ENCODE results near the gene PKN2. TPM values are rescaled to one million over a fixed set of nuclear protein-coding genes. Genes with fewer than 3 reads are reported as not detected.
"Not testable (repeated sequence)": the region's sequence is repeated elsewhere in the genome, so short reads cannot be mapped to it uniquely, and the experiment has no call there.

The PKN2 gene
- total RNA-seq, 1 donor from 2014 or later = 32.7 TPM

GRCh38 chr1:88847643-88848042, 163.6 kb downstream of the PKN2 start:
- DNase-seq (no peak), ATAC-seq (no peak)
- intact Hi-C loops (cut with micrococcal nuclease) = no loop called here

GRCh38 chr1:88851303-88852063, 167.4 kb downstream of the PKN2 start:
- ATAC-seq = no peak
- intact Hi-C loops (cut with micrococcal nuclease) = no loop called here

DNA sequence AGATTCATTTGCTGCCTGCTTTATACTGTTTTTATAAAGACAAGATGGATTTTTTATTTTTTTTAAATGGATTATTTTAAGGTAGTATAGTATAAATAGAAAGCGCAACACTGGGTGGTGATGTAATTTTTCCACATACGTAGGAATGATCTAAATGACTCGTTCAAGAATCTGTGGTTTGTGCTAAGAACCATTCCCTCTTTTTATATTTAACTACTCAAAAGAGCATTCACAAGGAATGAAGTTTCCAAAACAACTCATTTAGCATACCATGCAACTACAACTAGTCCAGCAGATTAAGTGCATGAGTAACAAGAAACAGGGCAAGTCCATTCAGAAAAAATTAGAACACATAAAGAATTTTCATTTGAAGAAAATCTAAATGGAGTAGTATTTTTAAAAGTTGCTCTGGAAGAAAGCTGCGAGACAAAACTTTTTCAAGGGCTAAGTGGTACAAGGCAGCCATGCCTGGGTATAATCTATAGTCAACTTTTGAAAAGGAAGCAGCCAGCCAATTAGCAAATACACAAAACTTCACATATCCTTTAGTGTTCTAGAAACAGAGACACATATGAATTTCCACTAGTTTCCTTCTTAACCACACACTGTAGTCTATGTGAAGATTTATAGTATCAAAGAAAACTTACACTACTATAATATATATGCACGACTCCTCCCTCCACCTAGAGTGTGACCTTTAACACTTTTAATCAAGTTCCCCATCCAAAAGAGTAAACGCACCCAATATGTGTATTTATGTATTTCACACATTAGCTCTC, 183.9 kb downstream of the PKN2 start:
- ATAC-seq = no peak
- intact Hi-C loops (cut with micrococcal nuclease) = no loop called here

More at GRCh38 chr1:88851303-88852063, 167.4 kb downstream of the PKN2 start:
- DNase-seq = no peak

GRCh38 chr1:88869644-88870043, 185.6 kb downstream of the PKN2 start:
- DNase-seq, ATAC-seq: not testable (repeated sequence)
- intact Hi-C loops (cut with micrococcal nuclease) = loop anchor here (10.0 kb wide), 1 partner anchor 215 kb away; no protein-coding TSS in a partner anchor

More for the DNA sequence above, 183.9 kb downstream of the PKN2 start:
- no peak for DNase-seq

- intact Hi-C loops (cut with micrococcal nuclease) = loop anchor here (10.0 kb wide), 1 partner anchor 219 kb away; no protein-coding TSS in a partner anchor
- DNase-seq (no peak), ATAC-seq (peak; percentile 26)
These were observed 189.8 kb downstream of the PKN2 start for GRCh38 chr1:88873737-88874349.

GRCh38 chr1:88875595-88875994, 191.5 kb downstream of the PKN2 start:
- no peak for DNase-seq
- ATAC-seq = no peak
- intact Hi-C loops (cut with micrococcal nuclease) = loop anchor here (10.0 kb wide), 1 partner anchor 221 kb away; no protein-coding TSS in a partner anchor

- intact Hi-C loops (cut with micrococcal nuclease) = loop anchor here (10.0 kb wide), 1 partner anchor 222 kb away; no protein-coding TSS in a partner anchor
These were observed 192.7 kb downstream of the PKN2 start for GRCh38 chr1:88876573-88877365.

DNA sequence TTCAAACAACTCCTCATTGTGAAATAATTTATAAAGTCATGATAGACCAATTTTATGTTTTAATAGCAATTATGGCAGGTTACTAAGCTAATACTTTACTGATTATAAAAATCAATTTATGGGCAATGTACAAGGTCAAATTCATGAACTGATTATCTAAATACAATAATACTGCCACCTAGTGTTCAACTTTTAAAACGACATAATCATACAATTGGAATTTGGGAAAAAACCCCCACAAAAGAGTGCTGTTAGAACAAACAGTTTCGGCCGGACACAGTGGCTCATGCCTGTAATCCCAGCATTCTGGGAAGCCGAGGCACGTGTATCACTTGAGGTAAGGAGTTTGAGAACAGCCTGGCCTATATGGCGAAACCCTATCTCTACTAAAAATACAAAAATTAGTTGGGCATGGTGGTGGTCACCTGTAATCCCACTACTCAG, 193.3 kb downstream of the PKN2 start:
- DNase-seq = no peak
- ATAC-seq = peak; percentile 19
- intact Hi-C loops (cut with micrococcal nuclease) = loop anchor here (10.0 kb wide), 1 partner anchor 223 kb away; no protein-coding TSS in a partner anchor

More at GRCh38 chr1:88876573-88877365, 192.7 kb downstream of the PKN2 start:
- DNase-seq = no peak
- no peak for ATAC-seq

DNA sequence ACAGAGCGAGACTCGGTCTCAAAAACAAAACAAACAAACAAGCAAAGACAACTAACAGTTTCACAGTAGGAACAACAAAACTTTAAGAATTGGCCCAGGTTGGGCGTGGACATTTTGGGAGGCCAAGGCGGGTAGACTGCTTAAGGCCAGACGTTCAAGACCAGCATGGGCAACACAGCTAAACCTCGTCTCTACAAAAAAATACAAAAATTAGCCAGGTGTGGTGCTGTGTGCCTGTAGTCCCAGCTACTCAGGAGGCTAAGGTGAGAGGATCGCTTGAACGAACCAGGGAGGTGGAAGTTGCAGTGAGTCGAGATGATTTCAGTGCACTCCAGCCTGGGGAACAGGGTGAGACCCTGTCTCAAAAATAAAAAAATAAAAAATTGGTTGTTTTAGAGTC, 193.8 kb downstream of the PKN2 start:
- ATAC-seq (no peak), DNase-seq (no peak)
- intact Hi-C loops (cut with micrococcal nuclease) = loop anchor here (10.0 kb wide), 1 partner anchor 223 kb away; no protein-coding TSS in a partner anchor

GRCh38 chr1:88878731-88879130, 194.7 kb downstream of the PKN2 start:
- ATAC-seq (no peak), DNase-seq (no peak)
- intact Hi-C loops (cut with micrococcal nuclease) = loop anchor here (10.0 kb wide), 1 partner anchor 224 kb away; no protein-coding TSS in a partner anchor

GRCh38 chr1:88880717-88881116, 196.6 kb downstream of the PKN2 start:
- intact Hi-C loops (cut with micrococcal nuclease); DNase-seq; ATAC-seq: not testable (repeated sequence)

GRCh38 chr1:88883156-88883555, 199.1 kb downstream of the PKN2 start:
- intact Hi-C loops (cut with micrococcal nuclease) = no loop called here
- DNase-seq = no peak
- ATAC-seq = no peak

Other genes with a start within 250 kb of the PKN2 start
- gene GTF2B, start 207.3 kb downstream of the PKN2 start, total RNA-seq = 13.3 TPM